ENCODE data around the gene G6PC3.
"Not testable (repeated sequence)": the region's sequence is repeated elsewhere in the genome, so short reads cannot be mapped to it uniquely, and the experiment has no call there.

The G6PC3 gene

DNA sequence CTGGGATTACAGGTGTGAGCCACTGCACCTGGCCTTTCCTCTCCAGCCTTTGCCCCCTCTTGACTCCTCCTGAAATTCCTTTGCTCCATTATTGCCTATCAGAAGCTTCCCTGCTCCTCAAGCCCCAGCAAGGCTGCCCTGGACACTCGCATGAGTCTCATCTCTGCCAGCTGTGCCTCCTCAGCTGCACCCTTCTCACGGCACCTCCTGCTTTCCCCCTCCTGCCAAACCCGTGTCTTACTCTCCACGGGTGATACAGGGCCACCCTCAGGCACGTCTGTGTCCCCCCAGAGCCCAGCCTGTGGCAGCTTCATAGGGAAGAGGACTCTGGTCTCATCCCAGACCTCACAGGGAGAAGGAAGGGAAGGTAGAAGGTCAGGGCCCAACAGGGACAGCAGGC lies 15.4 kb downstream of the G6PC3 start:
- DNase-seq, result no peak

GRCh38 chr17:44086364-44087311 lies 16.1 kb downstream of the G6PC3 start:
- peak; percentile 35 for DNase-seq

DNA sequence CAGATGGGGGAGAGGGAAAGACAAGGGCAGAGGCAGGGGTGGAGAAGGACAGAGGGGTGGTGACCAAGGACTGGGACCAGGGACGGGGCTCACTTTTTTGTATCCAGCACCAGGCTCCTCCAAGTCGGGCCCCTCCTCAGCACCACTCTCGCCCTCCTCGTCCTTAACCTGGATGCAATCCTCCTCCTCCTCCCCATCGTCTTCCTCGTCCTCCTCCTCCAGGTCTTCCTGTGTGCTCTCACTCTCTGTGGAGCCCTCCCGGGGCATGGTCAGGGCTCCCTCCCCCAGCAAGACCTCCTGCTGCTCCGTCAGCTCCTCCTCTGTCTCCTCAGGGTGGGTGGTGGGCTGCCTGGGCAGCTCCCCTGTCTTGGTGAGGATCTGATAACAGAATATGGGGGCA lies 16.8 kb downstream of the G6PC3 start:
- no peak for DNase-seq

DNA sequence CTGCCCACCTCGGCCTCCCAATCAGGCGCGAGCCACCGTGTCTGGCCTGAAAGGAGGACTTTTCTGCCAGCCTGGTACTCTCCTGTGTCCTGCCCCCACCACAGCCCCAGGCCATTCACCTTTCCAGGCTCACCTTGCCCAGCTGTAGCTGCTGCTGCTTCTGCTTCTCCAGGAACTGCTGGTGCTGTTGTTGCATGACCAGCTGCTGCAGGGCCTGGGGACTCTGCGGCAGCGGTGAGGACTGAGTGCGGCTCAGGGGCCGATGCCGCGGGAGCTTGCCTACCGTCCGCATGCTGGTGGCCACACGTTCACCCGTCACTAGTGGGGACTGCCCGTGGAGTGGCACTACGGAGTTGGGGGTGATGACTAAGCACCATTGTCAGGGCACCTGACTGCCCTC lies 17.7 kb downstream of the G6PC3 start:
- no peak for DNase-seq

GRCh38 chr17:44091200-44091997 lies 20.9 kb downstream of the G6PC3 start:
- no peak for DNase-seq

- DNase-seq, result no peak
Observed at GRCh38 chr17:44092051-44092450, 21.5 kb downstream of the G6PC3 start.

- no peak for DNase-seq
Observed at GRCh38 chr17:44093231-44093900, 22.8 kb downstream of the G6PC3 start.

DNA sequence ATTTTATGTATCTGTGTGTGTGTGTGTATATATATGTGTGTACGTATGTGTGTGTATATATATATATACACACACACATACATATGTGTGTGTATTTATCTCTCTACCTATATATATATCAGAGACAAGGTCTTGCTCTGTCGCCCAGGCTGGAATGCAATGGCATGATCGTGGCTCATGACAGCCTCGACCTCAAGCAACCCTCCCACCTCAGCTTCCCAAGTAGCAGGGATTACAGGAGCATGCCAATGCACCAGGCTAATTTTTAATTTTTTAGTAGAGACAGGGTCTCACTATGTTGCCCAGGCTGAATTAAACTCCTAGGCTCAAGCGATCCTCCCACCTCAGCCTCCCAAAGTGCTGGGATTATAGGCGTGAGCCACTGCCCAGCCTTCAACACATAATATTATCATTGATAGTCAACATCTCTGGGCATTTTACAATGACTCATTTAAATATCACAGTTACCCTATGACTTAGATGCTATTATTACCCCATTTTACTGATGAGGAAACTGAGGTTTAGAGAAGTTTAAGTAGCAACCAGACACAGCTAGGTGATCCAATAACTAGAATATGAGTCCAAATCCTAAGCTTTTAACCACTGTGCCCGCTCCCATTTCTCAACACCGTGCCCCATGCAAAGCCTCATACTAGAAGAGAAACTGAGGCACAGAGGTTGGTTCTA lies 24.3 kb downstream of the G6PC3 start:
- DNase-seq, result no peak

DNA sequence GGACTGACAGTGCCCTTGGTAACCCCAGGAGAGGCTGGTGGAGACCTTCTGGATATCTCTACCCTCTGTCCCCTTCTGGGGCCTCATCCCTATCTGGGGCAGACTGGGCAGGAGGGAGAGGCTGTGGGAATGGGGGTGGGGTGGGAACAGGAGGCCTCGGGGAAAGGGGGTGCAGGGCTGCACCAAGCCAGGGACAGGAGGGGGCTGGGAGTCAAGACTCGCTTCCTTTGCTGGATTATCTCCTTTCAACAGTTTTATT lies 24.8 kb downstream of the G6PC3 start:
- no peak for DNase-seq

DNA sequence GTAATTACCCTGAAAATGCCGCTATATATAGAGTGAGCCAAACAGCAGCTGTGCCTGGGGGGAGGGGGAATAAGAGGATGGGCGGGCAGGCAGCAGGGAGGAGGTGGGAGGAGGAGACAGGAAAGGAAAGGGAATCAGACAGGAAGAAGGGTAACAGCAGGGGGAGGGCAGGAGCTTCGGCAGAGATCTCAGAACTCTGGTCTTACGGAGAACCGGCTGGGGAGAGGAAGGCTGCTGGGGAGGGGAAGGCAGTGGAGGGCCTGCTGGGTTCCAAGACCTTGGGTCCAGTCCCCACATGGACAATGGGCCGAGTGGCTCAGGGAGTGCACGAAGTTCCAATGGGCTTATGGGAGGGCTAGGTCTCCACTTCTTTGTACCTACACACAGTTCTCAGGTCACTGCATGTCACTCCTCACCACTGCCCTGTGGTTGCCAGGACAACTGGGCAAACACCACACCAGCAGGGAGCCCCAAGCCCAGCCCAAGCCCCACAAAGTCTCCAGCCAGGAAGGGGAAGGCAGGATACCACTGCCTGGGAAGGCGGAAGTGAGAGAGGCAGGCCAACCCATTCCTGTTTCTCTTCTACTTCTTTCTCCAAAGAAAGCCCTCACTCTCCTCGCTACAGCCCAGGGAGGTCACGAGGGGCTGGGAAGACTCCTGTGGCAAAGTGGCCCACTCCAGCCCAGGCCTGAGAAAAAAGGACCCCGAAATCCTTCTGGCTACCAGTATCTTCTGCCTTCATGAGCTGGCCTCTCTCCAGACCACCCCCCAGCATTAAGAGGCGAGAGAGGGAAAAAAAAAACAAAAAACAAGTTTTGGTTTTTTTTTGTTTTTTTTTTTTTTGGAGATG lies 25.3 kb downstream of the G6PC3 start:
- DNase-seq, result peak; percentile 78

- no peak for DNase-seq
Observed at GRCh38 chr17:44097110-44097958, 26.8 kb downstream of the G6PC3 start.

GRCh38 chr17:44101858-44102257 lies 31.3 kb downstream of the G6PC3 start:
- DNase-seq, result not testable (repeated sequence)

DNA sequence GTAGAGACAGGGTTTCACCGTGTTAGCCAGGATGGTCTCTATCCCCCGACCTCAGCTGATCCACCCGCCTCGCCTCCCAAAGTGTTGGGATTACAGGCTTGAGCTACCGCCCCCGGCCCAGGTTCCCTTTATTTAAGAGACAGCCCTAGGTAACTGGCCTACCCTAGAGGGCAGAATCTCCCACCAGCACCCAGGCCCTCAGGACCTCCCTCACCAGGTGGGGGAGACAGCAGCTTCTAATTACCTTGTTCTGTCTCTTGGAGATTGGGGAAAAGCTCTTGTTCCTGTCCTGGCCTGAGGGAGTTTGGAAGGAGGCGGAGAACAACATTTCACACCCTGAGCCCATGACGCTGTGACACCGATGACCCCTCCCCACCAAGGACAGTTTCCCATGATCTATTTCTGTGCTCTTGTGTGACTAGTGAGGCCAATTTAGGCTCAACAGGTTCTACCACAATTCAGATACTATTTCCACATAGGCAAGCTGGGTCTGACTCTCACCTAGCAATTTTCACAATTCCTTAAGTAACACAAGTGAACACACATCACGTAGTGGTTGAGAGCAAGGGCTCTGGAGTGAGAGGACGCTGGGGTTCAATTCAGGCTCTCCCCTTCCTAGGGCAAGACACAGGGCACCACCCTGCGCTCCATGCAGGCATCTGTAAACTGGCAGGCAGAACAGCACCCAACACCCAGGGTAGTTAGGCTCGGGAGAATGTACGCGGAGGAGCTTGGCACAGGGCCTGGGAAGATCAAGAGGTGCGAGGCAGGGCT lies 32.5 kb downstream of the G6PC3 start:
- DNase-seq, result no peak

- DNase-seq, result no peak
Observed at GRCh38 chr17:44105483-44105882, 34.9 kb downstream of the G6PC3 start.

DNA sequence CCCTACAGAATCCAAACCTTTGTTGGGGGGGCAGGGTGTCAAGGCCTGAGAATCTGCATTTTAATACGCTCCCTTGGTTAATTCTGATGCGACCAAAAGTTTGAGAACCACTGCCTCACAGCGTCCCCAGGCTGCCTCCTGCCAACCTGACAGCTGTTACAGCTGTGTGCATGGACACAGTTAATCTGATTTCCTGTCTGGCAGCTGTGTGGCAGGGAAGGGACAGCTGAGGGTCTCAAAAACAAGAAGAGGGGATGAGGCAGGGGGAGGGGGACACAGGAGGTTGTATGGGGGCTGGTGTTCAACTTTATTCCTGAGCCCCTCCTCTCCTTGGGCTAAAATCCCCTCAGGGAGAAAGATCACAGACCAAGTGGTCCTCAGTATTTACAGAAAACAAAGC lies 35.4 kb downstream of the G6PC3 start:
- DNase-seq, result no peak

- no peak for DNase-seq
Observed at GRCh38 chr17:44106801-44107200, 36.3 kb downstream of the G6PC3 start.

DNA sequence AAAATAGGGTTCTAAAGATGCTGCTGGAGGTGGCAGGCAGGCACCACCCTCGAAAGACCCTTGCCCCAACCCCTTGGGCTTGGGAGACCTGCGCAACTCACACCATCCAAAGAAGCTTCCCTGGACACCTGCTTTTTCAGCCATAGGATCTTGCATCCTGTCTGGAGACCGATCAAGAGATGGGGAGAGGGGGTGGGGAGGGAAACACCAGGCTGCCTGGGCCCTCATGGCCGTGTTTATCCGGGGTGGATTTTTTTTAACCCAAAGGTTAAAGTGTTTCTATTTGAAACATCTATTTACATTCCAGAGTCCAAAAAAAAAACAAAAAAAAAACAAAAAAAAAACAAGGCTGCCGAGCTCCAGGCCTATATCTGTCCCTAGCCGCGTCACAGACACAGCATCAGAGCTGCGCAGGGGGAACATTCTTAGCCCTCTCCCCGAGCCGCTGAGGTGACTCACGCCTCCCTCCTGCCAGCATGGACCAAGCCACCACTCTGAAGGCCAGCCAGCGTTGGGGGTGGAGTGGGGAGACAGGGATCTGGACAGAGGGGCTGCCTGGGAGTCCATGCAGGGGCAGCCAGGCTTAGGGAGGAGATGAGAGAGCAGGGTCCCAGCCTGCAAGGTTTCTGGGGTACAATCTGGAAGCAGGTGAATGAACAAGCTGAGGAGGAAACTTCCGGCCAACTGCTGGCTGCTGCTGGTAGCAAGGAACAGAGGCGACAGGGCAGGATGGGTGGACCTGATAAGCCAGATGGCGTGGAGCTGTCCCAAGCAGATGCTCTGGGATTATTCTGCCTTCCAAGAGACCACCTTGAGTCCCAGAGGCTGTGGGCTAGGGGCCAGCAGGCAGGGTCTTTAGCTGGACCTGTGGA lies 38.1 kb downstream of the G6PC3 start:
- no peak for DNase-seq

GRCh38 chr17:44109312-44109630 lies 38.7 kb downstream of the G6PC3 start:
- DNase-seq, result no peak

DNA sequence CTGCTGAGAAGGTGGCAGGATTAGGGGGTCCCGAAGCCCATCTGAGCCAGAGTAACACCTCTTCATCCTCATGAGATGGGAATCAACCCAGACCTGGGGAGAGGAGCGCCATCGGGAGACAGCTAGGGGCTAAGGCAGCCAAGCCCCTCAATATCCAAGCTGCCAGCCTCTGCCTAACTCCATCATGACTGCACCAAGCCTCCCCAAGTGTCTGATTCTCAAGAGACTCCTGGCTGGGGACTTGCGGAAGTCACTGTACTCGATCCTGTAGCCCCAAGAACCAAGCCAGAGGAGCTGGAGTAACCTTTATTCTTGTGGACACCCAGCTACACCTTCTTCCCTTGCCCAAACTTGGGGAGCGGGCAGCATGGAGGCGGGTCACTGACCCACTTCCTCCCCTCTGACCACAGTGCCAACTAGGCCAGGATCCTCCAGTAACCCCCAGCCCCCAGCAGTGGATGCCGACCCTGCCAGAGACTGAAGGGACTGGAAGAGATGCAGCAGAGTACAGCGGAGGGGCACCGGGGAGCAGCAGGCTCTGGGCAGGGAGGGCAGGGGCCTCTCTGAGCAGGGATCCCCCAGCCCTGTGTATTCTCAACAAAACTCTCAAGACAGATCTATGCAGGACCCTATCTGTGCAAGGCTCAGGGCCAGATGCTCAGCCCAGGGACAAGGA lies 39.6 kb downstream of the G6PC3 start:
- DNase-seq, result no peak
